DMS153 (cell line): ENCODE data around the gene DENND1A.

Experiments used
- DNase-seq: peaks from one replicate; lab custom pipeline; 2025; lab: John Stamatoyannopoulos, UW

The DENND1A gene

GRCh38 chr9:123390337-123391135 lies 539.4 kb downstream of the DENND1A start:
- DNase-seq, result no peak

- no peak for DNase-seq
These were observed 540.2 kb downstream of the DENND1A start for GRCh38 chr9:123389698-123390097.

- DNase-seq, result no peak
These were observed 540.9 kb downstream of the DENND1A start for GRCh38 chr9:123389070-123389469.

- no peak for DNase-seq
These were observed 542.2 kb downstream of the DENND1A start for GRCh38 chr9:123387686-123388085.

GRCh38 chr9:123383512-123384170 lies 546.3 kb downstream of the DENND1A start:
- DNase-seq, result no peak

GRCh38 chr9:123382653-123383511 lies 547.0 kb downstream of the DENND1A start:
- DNase-seq, result no peak

- no peak for DNase-seq
These were observed 548.8 kb downstream of the DENND1A start for GRCh38 chr9:123380852-123381705.

- DNase-seq, result no peak
These were observed 550.8 kb downstream of the DENND1A start for GRCh38 chr9:123378956-123379660.

- DNase-seq, result no peak
These were observed 551.9 kb downstream of the DENND1A start for GRCh38 chr9:123378025-123378424.

GRCh38 chr9:123377211-123377971 lies 552.5 kb downstream of the DENND1A start:
- no peak for DNase-seq

GRCh38 chr9:123376218-123377071 lies 553.5 kb downstream of the DENND1A start:
- no peak for DNase-seq

- no peak for DNase-seq
These were observed 554.3 kb downstream of the DENND1A start for GRCh38 chr9:123375469-123376132.

GRCh38 chr9:123373946-123374345 lies 556.0 kb downstream of the DENND1A start:
- no peak for DNase-seq

- no peak for DNase-seq
These were observed 556.4 kb downstream of the DENND1A start for GRCh38 chr9:123373447-123373923.

- DNase-seq, result no peak
These were observed 557.0 kb downstream of the DENND1A start for GRCh38 chr9:123372766-123373446.

- DNase-seq, result no peak
These were observed 557.9 kb downstream of the DENND1A start for GRCh38 chr9:123371805-123372590.

- no peak for DNase-seq
These were observed 558.7 kb downstream of the DENND1A start for GRCh38 chr9:123371228-123371584.
